GM23248 (cell line): Measurements from ENCODE around the gene PLIN3. TPM values are rescaled to one million over a fixed set of nuclear protein-coding genes. Genes with fewer than 3 reads are reported as not detected.
A peak's percentile ranks its signal among the peaks of the same experiment; 100 is the strongest.

Experiments
- DNase-seq: peaks from one replicate; pipeline ENCODE4 v3.0.0-alpha.2; 2015
- H2AFZ ChIP-seq: fragments of 200-600 bp; sonication (generic); 2 replicates; pipeline ENCODE4 v1.6.1; 2016; ENCODE audit warnings: antibody characterized with exemption
- H3F3A ChIP-seq: fragments of 200-600 bp; sonication (generic); 2 replicates; pipeline ENCODE4 v1.6.1; 2016; ENCODE audit warnings: mild to moderate bottlenecking, antibody characterized with exemption, mixed run types; ENCODE audit not compliant: insufficient read depth
- H3K27ac ChIP-seq: fragments of 200-600 bp; sonication (generic); 2 replicates; pipeline ENCODE4 v1.5.1; 2016; ENCODE audit warnings: mild to moderate bottlenecking
- H3K27me3 ChIP-seq: fragments of 200-600 bp; sonication (generic); replicated peaks from 2 replicates; pipeline ENCODE4 v1.6.1; 2016; ENCODE audit warnings: mild to moderate bottlenecking; ENCODE audit not compliant: insufficient read depth
- H3K36me3 ChIP-seq: fragments of 200-600 bp; sonication (generic); 2 replicates; pipeline ENCODE4 v1.6.1; 2016; ENCODE audit warnings: low read depth, mild to moderate bottlenecking
- H3K4me1 ChIP-seq: fragments of 200-600 bp; sonication (generic); 2 replicates; pipeline ENCODE4 v1.6.1; 2016; ENCODE audit warnings: mild to moderate bottlenecking; ENCODE audit not compliant: insufficient read depth
- H3K4me2 ChIP-seq: fragments of 200-600 bp; sonication (generic); one replicate; pipeline ENCODE4 v1.6.1; 2016; ENCODE audit warnings: mild to moderate bottlenecking; ENCODE audit not compliant: unreplicated experiment
- H3K4me3 ChIP-seq: fragments of 200-600 bp; sonication (generic); 2 replicates; pipeline ENCODE4 v1.5.1; 2016; ENCODE audit warnings: mild to moderate bottlenecking
- H3K79me2 ChIP-seq: fragments of 200-600 bp; sonication (generic); 2 replicates; pipeline ENCODE4 v1.6.1; 2016; ENCODE audit warnings: mild to moderate bottlenecking; ENCODE audit not compliant: insufficient read depth
- H3K9ac ChIP-seq: fragments of 200-600 bp; sonication (generic); 2 replicates; pipeline ENCODE4 v1.6.1; 2016; ENCODE audit warnings: mild to moderate bottlenecking
- H3K9me2 ChIP-seq: fragments of 200-600 bp; sonication (generic); 2 replicates; pipeline ENCODE4 v1.6.1; 2016; ENCODE audit warnings: mixed run types, mild to moderate bottlenecking, moderate library complexity; ENCODE audit not compliant: insufficient read depth
- H3K9me3 ChIP-seq: fragments of 200-600 bp; sonication (generic); one replicate; pipeline ENCODE4 v1.6.1; 2017; ENCODE audit warnings: low read depth
- H4K20me1 ChIP-seq: fragments of 200-600 bp; sonication (generic); 2 replicates; pipeline ENCODE4 v1.6.0; 2016; ENCODE audit not compliant: insufficient read depth
- EZH2 ChIP-seq: fragments of 200-600 bp; sonication (generic); IDR thresholded peaks from 2 replicates; pipeline ENCODE4 v1.6.1; 2018; ENCODE audit warnings: antibody characterized with exemption, mild to moderate bottlenecking; ENCODE audit not compliant: insufficient read depth, poor library complexity, severe bottlenecking
- EZH2phosphoT487 ChIP-seq: fragments of 200-600 bp; sonication (generic); IDR thresholded peaks from 2 replicates; pipeline ENCODE4 v1.6.1; 2018; ENCODE audit warnings: antibody characterized with exemption, moderate library complexity, mild to moderate bottlenecking, low read depth; ENCODE audit not compliant: insufficient read depth
- WGBS, 2 experiments: methylation state at CpG; one replicate each; pipeline ENCODE4 v1.1.6; 2015 to 2017; ENCODE audit warnings: low lambda C conversion rate in 2 of 2, low coverage in 1 of 2; ENCODE audit errors: missing lambda C conversion rate in 2 of 2; 5-methylcytosine and 5-hydroxymethylcytosine counted together
- in situ Hi-C: fragments of 300-500 bp; cut with MboI; formaldehyde crosslinking; loops from 2 replicates; pipeline ENCODE4 v1.15.0; 2020
- polyA plus RNA-seq: library from polyadenylated mRNA; unstranded; fragments of >200 nt; fragmentation: Nextera tagmentation; extraction: Ambion mirVana; gene quantifications from 2 replicates; pipeline ENCODE4 v1.2.1, GENCODE V29; 2016
- total RNA-seq: library from RNA; depleted of rRNA; stranded (reverse); fragments of >200 nt; shearing (Covaris generic); gene quantifications from 2 replicates; pipeline ENCODE4 v1.2.3, GENCODE V29; 2014

The PLIN3 gene
- total and polyA plus RNA-seq, 2 experiments from 2014 or later: 372 to 398 TPM

- in situ Hi-C loops: no loop called here
- 87 to 89% methylated on average over 16 of the region's 16 CpGs for WGBS, 2 experiments
Measured at GRCh38 chr19:4816950-4817278, 50.6 kb downstream of the PLIN3 start.

DNA sequence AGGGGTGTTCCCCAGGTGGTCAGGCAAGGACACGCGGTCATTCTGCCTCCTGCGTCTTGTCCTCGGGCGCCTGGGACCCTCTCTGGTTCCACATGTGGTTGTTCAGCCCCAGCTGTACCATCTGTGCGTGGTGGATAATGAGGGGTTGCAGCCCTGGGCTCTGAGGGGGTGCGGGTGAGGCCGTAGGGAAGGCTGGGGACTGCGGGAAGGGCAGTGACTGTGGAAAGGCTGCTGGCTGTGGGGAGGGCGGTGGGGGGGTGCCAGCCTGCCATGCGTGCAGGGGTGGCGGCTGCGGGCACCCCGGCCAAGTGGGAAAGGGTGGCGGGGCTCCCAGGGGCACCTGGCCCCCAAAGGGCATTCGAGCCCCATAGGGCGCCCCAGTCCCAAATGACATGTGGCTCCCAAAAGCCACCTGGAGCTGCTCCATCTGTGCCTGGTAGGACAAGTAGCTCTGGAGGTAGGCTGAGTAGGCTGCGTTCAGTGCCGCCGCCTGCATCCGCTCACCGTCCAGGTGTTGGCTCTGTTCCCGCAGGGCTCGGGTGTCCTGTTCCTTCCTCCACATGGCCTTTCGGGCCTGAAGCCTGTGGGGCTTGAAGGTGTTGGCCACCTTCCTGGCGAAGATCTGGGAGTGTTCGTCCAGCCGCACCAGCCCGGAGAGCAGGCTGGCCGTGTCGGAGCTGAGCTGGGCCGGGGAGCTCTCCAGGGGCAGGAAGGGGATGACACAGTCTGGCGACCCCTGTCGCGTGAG lies 51.1 kb downstream of the PLIN3 start:
- no peak for DNase-seq
- H3F3A ChIP-seq: peaks cover 30% of the 10 kb centered on the region
- WGBS, 2 experiments: 96 to 97% methylated on average over 27 to 34 of the region's 35 CpGs
- H3K4me3 ChIP-seq: no peak overlapping the region
- H3K27ac ChIP-seq: 0 out of 2 replicates have a peak overlapping the region, but pooled peaks have one; percentile 16
- in situ Hi-C loops: no loop called here
- no peaks in the 10 kb centered on the region for H3K9me2 ChIP-seq
- H3K9me3 ChIP-seq: no peaks in the 10 kb centered on the region
- no peaks in the 10 kb centered on the region; the same call in 1 of the 2 replicates for H3K36me3 ChIP-seq
- TF ChIP-seq EZH2phosphoT487 (no peak), EZH2 (no peak)
- no peak overlapping the region for H2AFZ ChIP-seq
- no peaks in the 10 kb centered on the region for H4K20me1 ChIP-seq
- H3K79me2 ChIP-seq: peaks cover 45% of the 10 kb centered on the region
- H3K4me1 ChIP-seq: peaks cover 4% of the 10 kb centered on the region; the same call in 1 of the 2 replicates
- H3K4me2 ChIP-seq: no peak overlapping the region
- no peaks in the 10 kb centered on the region for H3K27me3 ChIP-seq
- no peak overlapping the region for H3K9ac ChIP-seq

More at GRCh38 chr19:4816950-4817278, 50.6 kb downstream of the PLIN3 start:
- Histone ChIP-seq H3K79me2 (peaks cover 48% of the 10 kb centered on the region), H3F3A (peaks cover 29% of the 10 kb centered on the region), H3K36me3 (no peaks in the 10 kb centered on the region; the same call in 1 of the 2 replicates), H3K4me3 (no peak overlapping the region), H2AFZ (no peak overlapping the region), H3K4me2 (no peak overlapping the region), H3K27ac (no peak overlapping the region), H4K20me1 (no peaks in the 10 kb centered on the region), H3K9me2 (no peaks in the 10 kb centered on the region), H3K9me3 (no peaks in the 10 kb centered on the region), H3K27me3 (no peaks in the 10 kb centered on the region), H3K9ac (no peak overlapping the region), H3K4me1 (peaks cover 4% of the 10 kb centered on the region; the same call in 1 of the 2 replicates)
- TF ChIP-seq EZH2 (no peak), EZH2phosphoT487 (no peak)
- no peak for DNase-seq

- no peak overlapping the region for H2AFZ ChIP-seq
Measured at GRCh38 chr19:4815426-4816201, 51.9 kb downstream of the PLIN3 start.

DNA sequence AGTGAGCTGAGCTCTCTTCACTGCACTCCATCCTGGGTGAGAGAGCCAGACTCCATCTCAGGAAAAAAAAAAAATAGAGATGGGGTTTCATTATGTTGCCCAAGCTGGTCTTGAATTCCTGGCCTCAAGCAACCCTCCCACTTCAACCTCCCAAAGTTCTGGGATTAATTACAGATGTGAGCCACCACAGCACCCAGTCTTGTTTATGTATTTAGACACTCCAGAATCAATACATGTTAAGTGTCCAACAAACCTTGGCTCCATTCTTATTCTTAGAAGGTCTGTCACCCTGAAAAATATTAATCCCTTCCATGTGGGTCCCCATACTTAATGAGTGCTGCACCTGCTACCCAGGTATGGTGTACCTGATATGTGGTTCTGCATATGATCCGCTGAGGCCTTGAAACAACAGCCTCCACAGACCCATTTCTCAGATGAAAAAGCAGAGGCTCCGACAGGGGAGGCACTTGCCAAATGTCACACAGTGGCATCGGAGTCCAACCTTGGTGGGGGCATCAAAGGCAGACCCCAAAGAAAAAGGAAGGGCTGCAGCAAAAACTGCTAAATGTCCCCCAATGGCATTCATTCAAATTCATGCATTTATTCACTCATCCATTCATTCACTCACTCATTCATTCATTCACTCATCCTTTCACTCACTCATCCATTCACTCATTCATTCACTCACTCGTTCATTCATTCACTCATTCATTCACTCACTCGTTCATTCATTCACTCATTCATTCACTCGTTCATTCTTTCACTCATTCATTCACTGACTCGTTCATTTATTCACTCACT lies 52.6 kb downstream of the PLIN3 start:
- peak; percentile 76 for DNase-seq
- in situ Hi-C loops: no loop called here
- no peaks in the 10 kb centered on the region for H3K9me2 ChIP-seq
- TF ChIP-seq EZH2phosphoT487: no peak
- no peak for TF ChIP-seq EZH2
- H3K4me2 ChIP-seq: no peak overlapping the region
- H3K4me3 ChIP-seq: no peak overlapping the region
- no peaks in the 10 kb centered on the region for H4K20me1 ChIP-seq
- H3K9me3 ChIP-seq: no peaks in the 10 kb centered on the region
- no peaks in the 10 kb centered on the region; the same call in 1 of the 2 replicates for H3K36me3 ChIP-seq
- no peaks in the 10 kb centered on the region for H3K27me3 ChIP-seq
- no peak overlapping the region for H2AFZ ChIP-seq
- H3K4me1 ChIP-seq: peaks cover 4% of the 10 kb centered on the region; the same call in 1 of the 2 replicates
- peaks cover 30% of the 10 kb centered on the region for H3F3A ChIP-seq
- 70 to 71% methylated on average over 7 of the region's 7 CpGs for WGBS, 2 experiments
- peaks cover 30% of the 10 kb centered on the region for H3K79me2 ChIP-seq
- peak overlapping the region; percentile 98 for H3K27ac ChIP-seq
- H3K9ac ChIP-seq: no peak overlapping the region

More at GRCh38 chr19:4815426-4816201, 51.9 kb downstream of the PLIN3 start:
- Histone ChIP-seq H3K27me3 (no peaks in the 10 kb centered on the region), H3K9me3 (no peaks in the 10 kb centered on the region), H3K27ac (0 out of 2 replicates have a peak overlapping the region, but pooled peaks have one; percentile 16), H3K4me2 (no peak overlapping the region), H4K20me1 (no peaks in the 10 kb centered on the region), H3K4me3 (no peak overlapping the region), H3K9me2 (no peaks in the 10 kb centered on the region), H3K36me3 (no peaks in the 10 kb centered on the region; the same call in 1 of the 2 replicates), H3K79me2 (peaks cover 38% of the 10 kb centered on the region), H3K9ac (no peak overlapping the region), H3F3A (peaks cover 30% of the 10 kb centered on the region), H3K4me1 (peaks cover 4% of the 10 kb centered on the region; the same call in 1 of the 2 replicates)
- in situ Hi-C loops: no loop called here
- WGBS, 2 experiments: 31 to 35% methylated on average over 28 of the region's 28 CpGs
- TF ChIP-seq EZH2phosphoT487: no peak
- TF ChIP-seq EZH2: no peak
- DNase-seq: peak; percentile 96
